Mesothelial cell of epicardium (in vitro differentiated cells): ENCODE data around the gene SMCP. TPM values are rescaled to one million over a fixed set of nuclear protein-coding genes. Genes with fewer than 3 reads are reported as not detected.

ENCODE experiments used
- DNase-seq, 2 experiments: peaks; one replicate each; pipeline ENCODE4 v3.0.0; 2021; ENCODE audit warnings: low spot score in 2 of 2; ENCODE audit not compliant: unreplicated experiment in 2 of 2
- H3K27ac Mint-ChIP-seq: 2 replicates; pipeline ENCODE4 v1.8.0; 2021; ENCODE audit warnings: mixed read lengths
- H3K27me3 Mint-ChIP-seq: 2 replicates; pipeline ENCODE4 v1.8.0; 2021; ENCODE audit warnings: low read depth, mixed read lengths
- H3K36me3 Mint-ChIP-seq: 2 replicates; pipeline ENCODE4 v1.8.0; 2021; ENCODE audit warnings: mixed read lengths
- H3K4me1 Mint-ChIP-seq: 2 replicates; pipeline ENCODE4 v1.8.0; 2021; ENCODE audit warnings: mixed read lengths
- H3K4me3 Mint-ChIP-seq: 2 replicates; pipeline ENCODE4 v1.8.0; 2021; ENCODE audit warnings: mild to moderate bottlenecking, moderate library complexity, mixed read lengths
- H3K9me3 Mint-ChIP-seq: 2 replicates; pipeline ENCODE4 v1.8.0; 2021; ENCODE audit warnings: mixed read lengths
- total RNA-seq: library from RNA; stranded (reverse); gene quantifications from 3 replicates; pipeline ENCODE4 v1.2.1, GENCODE V29; 2021
- TF ChIP-seq, protein P1 (sequence below): fragments of 200-600 bp; sonication (generic); IDR thresholded peaks from one replicate; pipeline ENCODE4 v1.5.0; 2021; ENCODE audit warnings: antibody characterized with exemption; ENCODE audit not compliant: unreplicated experiment

SMCP gene
- total RNA-seq, 1 donor from 2014 or later, result not detected

DNA sequence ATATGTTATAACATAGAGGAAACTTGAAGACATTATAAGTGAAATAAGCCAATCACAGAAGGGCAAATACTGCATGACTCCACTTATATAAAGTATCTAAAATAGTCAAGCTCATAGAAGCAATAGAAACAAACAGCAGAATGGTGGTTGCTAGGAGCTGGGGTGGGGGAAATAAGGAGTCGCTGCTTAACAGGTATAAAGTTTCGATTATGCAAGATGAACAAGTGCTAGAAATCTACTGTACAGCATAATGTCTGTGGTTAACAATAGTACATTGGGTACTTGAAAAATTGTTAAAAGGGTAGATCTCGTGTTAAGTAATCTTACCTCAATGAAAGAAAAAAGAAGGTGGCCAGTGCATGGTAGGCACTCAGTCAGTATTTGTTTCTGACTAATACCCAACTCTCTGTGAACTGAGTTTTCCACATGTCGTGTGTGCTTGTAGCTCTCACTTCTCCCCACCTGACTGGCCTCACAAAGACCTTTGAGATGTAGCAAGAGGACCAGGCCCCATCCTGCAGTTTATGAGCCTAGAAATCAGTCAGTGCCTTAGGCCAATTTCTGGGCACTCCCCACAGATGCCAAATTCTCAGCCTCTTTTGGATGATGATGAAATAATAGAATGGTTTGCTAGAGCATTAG is 54.2 kb downstream of the SMCP start:
- no peak overlapping the region for H3K27ac Mint-ChIP-seq
- H3K27me3 Mint-ChIP-seq, result no peaks in the 10 kb centered on the region
- no peaks in the 10 kb centered on the region for H3K4me1 Mint-ChIP-seq
- peaks cover 21% of the 10 kb centered on the region for H3K9me3 Mint-ChIP-seq
- TF ChIP-seq, protein P1, sequence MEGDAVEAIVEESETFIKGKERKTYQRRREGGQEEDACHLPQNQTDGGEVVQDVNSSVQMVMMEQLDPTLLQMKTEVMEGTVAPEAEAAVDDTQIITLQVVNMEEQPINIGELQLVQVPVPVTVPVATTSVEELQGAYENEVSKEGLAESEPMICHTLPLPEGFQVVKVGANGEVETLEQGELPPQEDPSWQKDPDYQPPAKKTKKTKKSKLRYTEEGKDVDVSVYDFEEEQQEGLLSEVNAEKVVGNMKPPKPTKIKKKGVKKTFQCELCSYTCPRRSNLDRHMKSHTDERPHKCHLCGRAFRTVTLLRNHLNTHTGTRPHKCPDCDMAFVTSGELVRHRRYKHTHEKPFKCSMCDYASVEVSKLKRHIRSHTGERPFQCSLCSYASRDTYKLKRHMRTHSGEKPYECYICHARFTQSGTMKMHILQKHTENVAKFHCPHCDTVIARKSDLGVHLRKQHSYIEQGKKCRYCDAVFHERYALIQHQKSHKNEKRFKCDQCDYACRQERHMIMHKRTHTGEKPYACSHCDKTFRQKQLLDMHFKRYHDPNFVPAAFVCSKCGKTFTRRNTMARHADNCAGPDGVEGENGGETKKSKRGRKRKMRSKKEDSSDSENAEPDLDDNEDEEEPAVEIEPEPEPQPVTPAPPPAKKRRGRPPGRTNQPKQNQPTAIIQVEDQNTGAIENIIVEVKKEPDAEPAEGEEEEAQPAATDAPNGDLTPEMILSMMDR, result no peak
- no peak overlapping the region for H3K4me3 Mint-ChIP-seq
- no peaks in the 10 kb centered on the region for H3K36me3 Mint-ChIP-seq
- DNase-seq, result no peak

DNA sequence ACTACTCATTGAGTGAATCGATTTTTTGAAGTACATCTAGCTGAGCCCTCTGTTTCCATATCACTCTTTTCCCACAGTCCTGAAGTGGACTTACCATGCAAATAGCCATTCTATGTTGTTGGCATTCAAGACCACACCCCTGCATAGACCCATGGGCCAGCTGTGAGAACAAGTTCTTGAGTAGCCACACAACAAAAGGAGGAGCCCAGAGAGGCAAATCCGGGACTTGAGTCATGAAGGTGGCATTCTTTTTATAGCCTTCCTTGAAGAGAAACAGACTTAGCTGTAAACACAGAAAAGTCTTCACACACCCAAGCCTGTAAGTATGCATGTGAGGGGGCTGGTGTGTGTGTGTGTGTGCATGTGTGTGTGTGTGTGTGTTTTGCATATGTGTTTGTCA is 55.1 kb downstream of the SMCP start:
- TF ChIP-seq, protein P1, result no peak
- H3K27ac Mint-ChIP-seq, result no peak overlapping the region
- peaks cover 21% of the 10 kb centered on the region for H3K9me3 Mint-ChIP-seq
- no peaks in the 10 kb centered on the region for H3K4me1 Mint-ChIP-seq
- no peak for DNase-seq
- no peak overlapping the region for H3K4me3 Mint-ChIP-seq
- no peaks in the 10 kb centered on the region for H3K27me3 Mint-ChIP-seq
- H3K36me3 Mint-ChIP-seq, result no peaks in the 10 kb centered on the region

Other genes with a start within 250 kb of the SMCP start
- not detected in 3 replicates for gene LCE2D, start 214.9 kb upstream of the SMCP start, total RNA-seq
- gene LCE2C, start 203.0 kb upstream of the SMCP start, total RNA-seq, result not detected in 3 replicates
- gene LCE2B, start 192.2 kb upstream of the SMCP start, total RNA-seq, result not detected in 3 replicates
- not detected in 3 replicates for gene LCE2A, start 180.0 kb upstream of the SMCP start, total RNA-seq
- gene LCE4A, start 170.2 kb upstream of the SMCP start, total RNA-seq, result not detected in 3 replicates
- not detected in 3 replicates for gene KPRP, start 120.3 kb upstream of the SMCP start, total RNA-seq
- not detected in 3 replicates for gene LCE1F, start 103.2 kb upstream of the SMCP start, total RNA-seq
- gene LCE1E, start 92.1 kb upstream of the SMCP start, total RNA-seq, result not detected in 3 replicates
- not detected in 3 replicates for gene LCE1D, start 81.6 kb upstream of the SMCP start, total RNA-seq
- not detected in 3 replicates for gene LCE1C, start 71.7 kb upstream of the SMCP start, total RNA-seq
- gene LCE1B, start 66.4 kb upstream of the SMCP start, total RNA-seq, result not detected in 3 replicates
- not detected in 3 replicates for gene LCE1A, start 50.8 kb upstream of the SMCP start, total RNA-seq
- gene LCE6A, start 35.5 kb upstream of the SMCP start, total RNA-seq, result not detected in 3 replicates
- not detected in 3 replicates for gene LCE7A, start 18.3 kb upstream of the SMCP start, total RNA-seq
- gene IVL, start 30.2 kb downstream of the SMCP start, total RNA-seq, result 0.11 to 0.34 TPM (median 0.27 TPM) in 3 replicates
- not detected in 3 replicates for gene SPRR5, start 68.9 kb downstream of the SMCP start, total RNA-seq
- gene SPRR4, start 92.3 kb downstream of the SMCP start, total RNA-seq, result not detected in 3 replicates
- not detected in 3 replicates for gene SPRR1A, start 105.8 kb downstream of the SMCP start, total RNA-seq
- not detected in 3 replicates for gene SPRR3, start 123.4 kb downstream of the SMCP start, total RNA-seq
- gene SPRR1B, start 152.9 kb downstream of the SMCP start, total RNA-seq, result not detected in 3 replicates
- not detected in 3 replicates for gene SPRR2D, start 162.8 kb downstream of the SMCP start, total RNA-seq
- gene SPRR2A, start 179.2 kb downstream of the SMCP start, total RNA-seq, result not detected in 3 replicates
- not detected in 3 replicates for gene SPRR2B, start 193.3 kb downstream of the SMCP start, total RNA-seq
- gene SPRR2E, start 216.2 kb downstream of the SMCP start, total RNA-seq, result 1.2 to 1.9 TPM (median 1.9 TPM) in 3 replicates
- gene SPRR2F, start 235.2 kb downstream of the SMCP start, total RNA-seq, result 54.4 to 65.0 TPM (median 56.6 TPM) in 3 replicates